CD1c-positive myeloid dendritic cell (primary cell): ENCODE measurements around the gene VCX.
"Not testable (repeated sequence)": the region's sequence is repeated elsewhere in the genome, so short reads cannot be mapped to it uniquely, and the experiment has no call there.

Experiments used
- DNase-seq: peaks from one replicate; pipeline ENCODE4 v3.0.0-alpha.2; 2016; ENCODE audit errors: extremely low spot score

VCX gene

GRCh38 chrX:7842871-7843270 is at the start of gene VCX:
Gene VCX (plus strand): TSS chrX:7843171. CDS start chrX:7843204, 33 bp downstream.
- DNase-seq, result not testable (repeated sequence)

- DNase-seq, result no peak
Observed at GRCh38 chrX:7798327-7798726, 44.6 kb upstream of the VCX start.

GRCh38 chrX:7801711-7802110 is 41.3 kb upstream of the VCX start:
- no peak for DNase-seq

- no peak for DNase-seq
Observed at GRCh38 chrX:7815166-7815805, 27.7 kb upstream of the VCX start.

GRCh38 chrX:7828594-7828993 is 14.4 kb upstream of the VCX start:
- DNase-seq, result no peak

- no peak for DNase-seq
Observed at GRCh38 chrX:7841084-7841805, 1.7 kb upstream of the VCX start.

- no peak for DNase-seq
Observed at GRCh38 chrX:7852166-7852565, 9.2 kb downstream of the VCX start.

- DNase-seq, result no peak
Observed at GRCh38 chrX:7872042-7872441, 29.1 kb downstream of the VCX start.

GRCh38 chrX:7876957-7877356 is 34.0 kb downstream of the VCX start:
- no peak for DNase-seq

- no peak for DNase-seq
Observed at GRCh38 chrX:7889135-7889534, 46.2 kb downstream of the VCX start.

GRCh38 chrX:7889680-7890079 is 46.7 kb downstream of the VCX start:
- DNase-seq, result no peak

- no peak for DNase-seq
Observed at GRCh38 chrX:7891928-7892327, 49.0 kb downstream of the VCX start.
